HG02623 (cell line): ENCODE data around the gene KSR1.

Experiments used
- ATAC-seq: cut with Tn5 transposase; IDR thresholded peaks from one replicate; pipeline ENCODE4 v1.9.1; 2021; ENCODE audit warnings: moderate library complexity; ENCODE audit not compliant: unreplicated experiment

Gene KSR1

GRCh38 chr17:27566671-27567562, 110.7 kb downstream of the KSR1 start:
- ATAC-seq: no peak

DNA sequence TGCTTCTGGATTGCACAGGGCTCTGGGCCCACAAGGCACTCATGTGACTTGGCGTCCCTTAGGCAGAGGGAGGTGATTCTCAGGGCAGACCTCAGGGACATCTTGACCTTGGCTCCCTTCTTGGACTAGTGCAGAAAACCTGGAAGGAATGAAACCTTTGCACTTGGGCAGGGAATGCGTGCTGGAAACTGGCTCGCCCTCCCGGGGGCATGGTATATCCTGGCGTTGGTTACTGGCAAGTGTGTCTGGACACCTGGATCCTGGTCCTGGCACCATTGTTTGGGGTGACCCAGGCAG, 111.3 kb downstream of the KSR1 start:
- no peak for ATAC-seq

GRCh38 chr17:27568216-27568615, 112.0 kb downstream of the KSR1 start:
- no peak for ATAC-seq

- no peak for ATAC-seq
These were observed 112.6 kb downstream of the KSR1 start for GRCh38 chr17:27568811-27569210.

DNA sequence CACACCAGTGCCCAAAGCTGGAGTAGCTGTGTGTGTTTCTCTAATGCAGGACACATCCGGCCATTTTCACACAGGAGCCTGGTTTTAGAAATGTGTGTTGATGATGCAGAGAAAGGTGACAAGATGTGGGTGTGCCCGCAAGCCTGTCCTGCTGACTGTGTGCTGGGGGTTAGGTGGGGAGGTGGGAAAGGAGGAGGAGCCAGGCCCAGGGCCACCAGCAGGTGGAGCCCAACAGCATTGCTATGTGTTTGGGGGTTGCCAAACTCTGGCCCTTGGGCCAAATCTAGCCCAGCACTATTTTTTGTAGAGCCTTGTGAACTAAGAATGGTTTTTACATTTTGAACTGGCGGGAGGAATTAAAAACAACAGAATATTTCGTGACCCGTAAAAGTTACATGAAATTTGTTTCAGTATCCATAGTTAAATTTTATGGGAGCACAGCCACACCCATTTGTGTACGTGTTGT, 113.0 kb downstream of the KSR1 start:
- ATAC-seq: no peak

DNA sequence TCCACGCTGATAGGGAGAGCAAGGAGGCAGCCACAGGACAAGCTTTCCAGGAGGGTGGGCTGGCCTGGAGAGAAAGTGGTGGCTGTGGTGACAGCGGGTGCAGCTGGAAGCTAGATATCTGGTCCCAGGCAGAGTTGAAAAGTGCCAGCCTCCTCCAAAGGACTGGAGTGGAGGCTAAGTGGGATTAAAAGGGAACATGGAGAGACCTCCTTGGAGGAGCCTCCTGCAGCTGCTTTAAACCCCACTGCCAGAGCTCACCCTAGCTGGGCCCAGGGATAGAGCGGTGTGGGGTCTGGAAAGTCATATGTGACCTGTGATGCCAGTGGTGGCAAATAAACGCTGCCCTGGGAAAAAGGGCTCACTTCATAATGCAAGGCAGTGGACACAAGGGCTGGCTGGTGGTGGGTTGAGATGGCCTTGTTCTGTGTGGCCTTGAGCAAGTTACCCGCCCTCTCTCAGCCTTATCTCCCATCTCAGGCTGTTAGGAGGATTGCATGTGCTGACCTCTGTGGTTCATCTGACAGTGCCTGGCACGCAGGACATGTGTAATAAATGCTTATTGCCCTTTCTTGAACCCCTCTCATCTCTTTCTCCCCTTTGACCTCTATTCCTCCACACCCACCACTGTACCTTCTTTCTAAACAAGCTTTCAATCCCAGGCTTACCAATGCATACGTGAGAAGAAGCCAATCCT, 113.8 kb downstream of the KSR1 start:
- no peak for ATAC-seq

- ATAC-seq: no peak
These were observed 114.3 kb downstream of the KSR1 start for GRCh38 chr17:27570578-27570914.

DNA sequence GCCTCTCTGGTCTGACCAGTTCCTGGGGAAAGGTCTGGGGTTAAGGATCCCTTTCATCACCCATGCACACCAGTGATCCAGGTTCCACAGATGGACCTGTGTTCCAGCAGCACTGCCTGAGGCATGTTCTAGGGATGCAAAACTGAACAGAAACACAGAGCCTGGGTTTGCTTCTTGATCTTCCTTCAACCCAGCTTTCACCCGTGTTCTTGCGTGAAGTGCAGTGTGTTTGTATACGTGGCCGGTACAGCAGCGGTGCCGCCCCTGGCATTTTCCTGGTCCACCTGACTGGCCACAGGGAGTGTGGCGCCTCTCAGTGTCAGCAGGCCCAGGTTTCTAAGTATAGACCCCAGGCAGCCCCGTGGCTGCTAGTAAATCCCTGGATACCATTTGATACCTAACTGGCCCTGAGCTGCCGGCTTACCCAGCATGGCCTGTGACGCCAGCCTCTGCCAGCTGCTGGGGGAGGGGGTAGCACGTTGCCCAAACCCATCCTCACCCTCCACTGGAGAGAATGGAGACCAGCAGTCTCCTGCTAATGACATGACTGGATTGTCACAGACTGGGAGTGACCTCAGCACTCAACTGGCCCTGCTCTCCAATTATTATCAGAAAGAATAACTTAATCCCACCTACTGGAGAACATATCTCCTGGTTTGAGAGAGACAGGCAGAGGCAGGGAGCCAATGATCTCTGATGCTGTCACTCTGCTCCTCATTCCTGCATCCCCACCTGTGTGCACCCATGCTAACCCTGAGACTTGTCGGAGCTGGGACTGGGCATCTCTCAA, 115.5 kb downstream of the KSR1 start:
- ATAC-seq: no peak

GRCh38 chr17:27572665-27573064, 116.4 kb downstream of the KSR1 start:
- no peak for ATAC-seq

- ATAC-seq: no peak
These were observed 117.3 kb downstream of the KSR1 start for GRCh38 chr17:27573548-27573947.

- ATAC-seq: no peak
These were observed 117.8 kb downstream of the KSR1 start for GRCh38 chr17:27573971-27574525.

- ATAC-seq: no peak
These were observed 119.1 kb downstream of the KSR1 start for GRCh38 chr17:27575096-27575911.

GRCh38 chr17:27575912-27576252, 119.6 kb downstream of the KSR1 start:
- ATAC-seq: no peak

- no peak for ATAC-seq
These were observed 120.3 kb downstream of the KSR1 start for GRCh38 chr17:27576477-27577083.

DNA sequence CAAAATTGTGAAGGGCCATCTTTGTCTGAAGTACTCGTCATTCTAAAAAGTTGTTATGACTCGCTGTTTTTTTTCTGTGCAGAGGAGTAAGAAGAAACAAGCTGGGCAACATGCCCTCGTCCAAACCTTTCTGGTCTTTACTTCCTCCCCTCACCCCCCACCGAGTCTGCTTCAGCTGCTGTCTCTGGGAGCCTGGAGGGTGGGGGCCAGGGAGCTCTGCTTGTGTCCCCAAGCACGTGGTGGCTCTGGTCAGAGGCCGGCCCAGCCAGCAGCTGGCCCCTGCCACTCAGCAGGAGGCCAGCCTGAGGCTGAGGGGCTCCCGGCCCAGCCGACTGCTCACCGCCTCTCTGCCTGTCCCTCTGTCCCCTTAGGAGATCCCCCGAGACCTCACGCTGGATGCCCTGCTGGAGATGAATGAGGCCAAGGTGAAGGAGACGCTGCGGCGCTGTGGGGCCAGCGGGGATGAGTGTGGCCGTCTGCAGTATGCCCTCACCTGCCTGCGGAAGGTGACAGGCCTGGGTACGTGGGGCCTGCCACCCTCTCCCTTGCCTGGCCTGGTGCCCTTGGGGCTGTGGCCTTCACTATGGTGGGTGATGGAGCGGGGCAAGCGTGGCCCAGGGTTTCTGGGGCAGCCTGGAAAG, 121.0 kb downstream of the KSR1 start:
- ATAC-seq: no peak

- ATAC-seq: peak; percentile 12
These were observed 121.9 kb downstream of the KSR1 start for GRCh38 chr17:27577884-27578717.

GRCh38 chr17:27578718-27579085, 122.5 kb downstream of the KSR1 start:
- peak; percentile 85 for ATAC-seq

- no peak for ATAC-seq
These were observed 123.1 kb downstream of the KSR1 start for GRCh38 chr17:27579304-27579703.

DNA sequence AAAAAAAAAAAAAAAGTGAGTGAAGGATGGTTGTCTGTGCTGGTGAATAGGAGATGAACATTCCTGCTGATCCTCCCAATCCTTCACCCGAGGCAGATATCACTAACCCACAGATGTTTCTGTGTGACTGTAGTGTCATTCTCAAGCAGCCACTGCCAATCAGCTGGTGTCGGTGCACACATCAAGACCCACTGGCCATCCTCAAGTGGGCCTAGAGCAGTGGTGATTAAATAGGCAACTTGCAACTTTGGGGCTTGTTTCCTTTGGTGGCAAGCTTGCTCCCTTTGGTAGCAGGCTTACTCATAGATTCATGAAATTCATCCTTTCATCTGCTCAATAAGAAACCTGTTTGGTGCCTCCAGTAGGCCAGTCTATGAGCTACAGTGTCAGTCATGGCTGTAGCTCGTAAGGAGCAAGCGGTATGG, 123.7 kb downstream of the KSR1 start:
- no peak for ATAC-seq
